OCI-LY1 (cell line): Measurements from ENCODE around the gene SNED1.

Experiments
- H2AFZ ChIP-seq: fragments of 200-600 bp; sonication (generic), shearing (Covaris generic); 2 replicates; pipeline ENCODE4 v1.6.0; 2014; ENCODE audit warnings: antibody characterized with exemption, mild to moderate bottlenecking, low read length
- H3F3A ChIP-seq: fragments of 200-600 bp; sonication (generic), shearing (Covaris generic); 2 replicates; pipeline ENCODE4 v1.6.0; 2014; ENCODE audit warnings: mild to moderate bottlenecking, antibody characterized with exemption, low read length, moderate library complexity; ENCODE audit not compliant: insufficient read depth
- H3K27ac ChIP-seq: fragments of 200-600 bp; sonication (generic); 2 replicates; pipeline ENCODE4 v1.5.1; 2014; ENCODE audit warnings: low read length, mixed run types, mild to moderate bottlenecking, low read depth; ENCODE audit not compliant: poor library complexity, severe bottlenecking
- H3K27me3 ChIP-seq: fragments of 200-600 bp; sonication (generic); 2 replicates; pipeline ENCODE4 v1.6.0; 2014; ENCODE audit warnings: antibody characterized with exemption, mild to moderate bottlenecking, low read length, moderate library complexity; ENCODE audit not compliant: insufficient read depth
- H3K36me3 ChIP-seq: fragments of 200-600 bp; sonication (generic); 2 replicates; pipeline ENCODE4 v1.6.1; 2014; ENCODE audit warnings: mild to moderate bottlenecking, antibody characterized with exemption, low read length, moderate library complexity, mixed read lengths; ENCODE audit not compliant: insufficient read depth
- H3K4me1 ChIP-seq: fragments of 200-600 bp; sonication (generic); 2 replicates; pipeline ENCODE4 v1.5.1; 2014; ENCODE audit warnings: mild to moderate bottlenecking, low read length, moderate library complexity; ENCODE audit not compliant: insufficient read depth, severe bottlenecking
- H3K4me2 ChIP-seq: fragments of 200-600 bp; sonication (generic), shearing (Covaris generic); 2 replicates; pipeline ENCODE4 v1.6.1; 2014; ENCODE audit warnings: low read length
- H3K4me3 ChIP-seq: fragments of 200-600 bp; sonication (generic); 2 replicates; pipeline ENCODE4 v1.5.1; 2014; ENCODE audit warnings: low read length, low read depth, mild to moderate bottlenecking, mixed read lengths; ENCODE audit not compliant: poor library complexity, severe bottlenecking
- H3K79me2 ChIP-seq: fragments of 200-600 bp; shearing (Covaris generic); 2 replicates; pipeline ENCODE4 v1.6.1; 2016; ENCODE audit warnings: mixed run types, low read length, mixed read lengths; ENCODE audit not compliant: insufficient read depth
- H3K9ac ChIP-seq: fragments of 200-600 bp; sonication (generic), shearing (Covaris generic); 2 replicates; pipeline ENCODE4 v1.6.1; 2014; ENCODE audit warnings: mild to moderate bottlenecking, low read length, mixed read lengths
- H3K9me2 ChIP-seq: fragments of 200-600 bp; sonication (generic), shearing (Covaris generic); 2 replicates; pipeline ENCODE4 v1.6.1; 2014; ENCODE audit warnings: low read depth, mild to moderate bottlenecking, low read length, mixed read lengths
- H3K9me3 ChIP-seq: fragments of 200-600 bp; shearing (Covaris generic); 2 replicates; pipeline ENCODE4 v1.6.1; 2014; ENCODE audit warnings: low read length, mixed read lengths
- H4K20me1 ChIP-seq: fragments of 200-600 bp; sonication (generic), shearing (Covaris generic); 2 replicates; pipeline ENCODE4 v1.6.0; 2016; ENCODE audit warnings: mild to moderate bottlenecking, low read length; ENCODE audit not compliant: insufficient read depth
- CTCF ChIP-seq: fragments of 200-600 bp; sonication (generic), shearing (Covaris generic); IDR thresholded peaks from 2 replicates; pipeline ENCODE4 v1.5.1; 2017; ENCODE audit warnings: mild to moderate bottlenecking, antibody characterized with exemption, low read length, moderate library complexity, mixed read lengths
- EZH2 ChIP-seq: fragments of 200-600 bp; sonication (generic), shearing (Covaris generic); IDR thresholded peaks from 2 replicates; pipeline ENCODE4 v1.8.0; 2017; ENCODE audit warnings: borderline replicate concordance, mixed run types, mild to moderate bottlenecking, antibody characterized with exemption, low read length, moderate library complexity, mixed read lengths

Gene SNED1

GRCh38 chr2:241025639-241026038 is 27.2 kb downstream of the SNED1 start:
- no peaks in the 10 kb centered on the region for H3K27me3 ChIP-seq
- H3K4me1 ChIP-seq = no peaks in the 10 kb centered on the region
- no peak overlapping the region for H3K27ac ChIP-seq
- no peak overlapping the region for H3K4me2 ChIP-seq
- no peaks in the 10 kb centered on the region for H3K79me2 ChIP-seq
- no peaks in the 10 kb centered on the region for H3K36me3 ChIP-seq
- H3F3A ChIP-seq = no peaks in the 10 kb centered on the region
- H4K20me1 ChIP-seq = no peaks in the 10 kb centered on the region
- H2AFZ ChIP-seq = no peak overlapping the region
- H3K4me3 ChIP-seq = no peak overlapping the region
- no peaks in the 10 kb centered on the region for H3K9me2 ChIP-seq
- no peak overlapping the region for H3K9ac ChIP-seq
- peaks cover 7% of the 10 kb centered on the region for H3K9me3 ChIP-seq
- TF ChIP-seq EZH2 = no peak
- no peak for TF ChIP-seq CTCF

- no peak overlapping the region for H2AFZ ChIP-seq
- H3K4me1 ChIP-seq = no peaks in the 10 kb centered on the region
- H3K36me3 ChIP-seq = no peaks in the 10 kb centered on the region
- TF ChIP-seq CTCF = no peak
- TF ChIP-seq EZH2 = no peak
- no peak overlapping the region for H3K4me2 ChIP-seq
- no peak overlapping the region for H3K4me3 ChIP-seq
- peaks cover 5% of the 10 kb centered on the region; the same call in 1 of the 2 replicates for H3K27me3 ChIP-seq
- no peak overlapping the region for H3K9ac ChIP-seq
- no peaks in the 10 kb centered on the region for H3K9me2 ChIP-seq
- no peak overlapping the region for H3K27ac ChIP-seq
- H3K79me2 ChIP-seq = no peaks in the 10 kb centered on the region
- peaks cover 7% of the 10 kb centered on the region for H3K9me3 ChIP-seq
- H4K20me1 ChIP-seq = no peaks in the 10 kb centered on the region
- no peaks in the 10 kb centered on the region for H3F3A ChIP-seq
Observed at GRCh38 chr2:241029599-241030332, 31.3 kb downstream of the SNED1 start.

- no peak for TF ChIP-seq CTCF
- TF ChIP-seq EZH2 = no peak
- Histone ChIP-seq H3K4me3 (no peak overlapping the region), H3F3A (no peaks in the 10 kb centered on the region), H3K27ac (no peak overlapping the region), H3K27me3 (peaks cover 5% of the 10 kb centered on the region; the same call in 1 of the 2 replicates), H3K4me1 (no peaks in the 10 kb centered on the region), H3K36me3 (no peaks in the 10 kb centered on the region), H3K9ac (no peak overlapping the region), H3K4me2 (no peak overlapping the region), H4K20me1 (no peaks in the 10 kb centered on the region), H3K9me3 (peaks cover 4% of the 10 kb centered on the region), H3K9me2 (no peaks in the 10 kb centered on the region), H3K79me2 (no peaks in the 10 kb centered on the region), H2AFZ (no peak overlapping the region)
Observed at GRCh38 chr2:241030333-241030680, 31.9 kb downstream of the SNED1 start.
